GM23338 (cell line): ENCODE results near the gene DAB1. TPM values are rescaled to one million over a fixed set of nuclear protein-coding genes. Genes with fewer than 3 reads are reported as not detected.

Source experiments
- ATAC-seq: fragments of 200-7000 bp; cut with Tn5 transposase; 3 replicates; pipeline ENCODE4 v1.9.1; 2020
- DNase-seq: peaks from one replicate; pipeline ENCODE4 v3.0.0-alpha.2; 2015; ENCODE audit warnings: low spot score
- H2AFZ ChIP-seq: fragments of 200-600 bp; sonication (generic); 2 replicates; pipeline ENCODE4 v1.8.0; 2016; ENCODE audit warnings: antibody characterized with exemption, mild to moderate bottlenecking, moderate library complexity
- H3F3A ChIP-seq: fragments of 200-600 bp; sonication (generic); replicated peaks from 2 replicates; pipeline ENCODE4 v1.8.0; 2017; ENCODE audit warnings: antibody characterized with exemption, mixed run types, low read depth
- H3K27ac ChIP-seq: fragments of 200-600 bp; sonication (generic); 2 replicates; pipeline ENCODE4 v1.6.1; 2016; ENCODE audit warnings: low read depth
- H3K27me3 ChIP-seq: fragments of 200-600 bp; sonication (generic); 2 replicates; pipeline ENCODE4 v1.8.0; 2016; ENCODE audit warnings: mild to moderate bottlenecking, mixed run types, moderate library complexity; ENCODE audit not compliant: insufficient read depth
- H3K36me3 ChIP-seq: fragments of 200-600 bp; sonication (generic); 2 replicates; pipeline ENCODE4 v1.8.0; 2016; ENCODE audit warnings: mild to moderate bottlenecking; ENCODE audit not compliant: insufficient read depth
- H3K4me1 ChIP-seq: fragments of 200-600 bp; sonication (generic); 2 replicates; pipeline ENCODE4 v1.8.0; 2016; ENCODE audit warnings: mild to moderate bottlenecking, moderate library complexity; ENCODE audit not compliant: insufficient read depth
- H3K4me2 ChIP-seq: fragments of 200-600 bp; sonication (generic); 2 replicates; pipeline ENCODE4 v1.7.1; 2017; ENCODE audit warnings: mixed run types
- H3K4me3 ChIP-seq: fragments of 200-600 bp; sonication (generic); 2 replicates; pipeline ENCODE4 v1.6.1; 2016; ENCODE audit warnings: mixed run types
- H3K79me2 ChIP-seq: fragments of 200-600 bp; sonication (generic); replicated peaks from 2 replicates; pipeline ENCODE4 v1.8.0; 2017; ENCODE audit warnings: mild to moderate bottlenecking; ENCODE audit not compliant: insufficient read depth
- H3K9me2 ChIP-seq: fragments of 200-600 bp; sonication (generic); 2 replicates; pipeline ENCODE4 v1.8.0; 2017; ENCODE audit not compliant: insufficient read depth
- H4K20me1 ChIP-seq: fragments of 200-600 bp; sonication (generic); replicated peaks from 2 replicates; pipeline ENCODE4 v1.8.0; 2017; ENCODE audit warnings: mild to moderate bottlenecking; ENCODE audit not compliant: insufficient read depth
- H3K27ac Mint-ChIP-seq: 2 replicates; pipeline ENCODE4 v1.8.0; 2020; ENCODE audit warnings: inconsistent platforms, mild to moderate bottlenecking, moderate library complexity, mixed read lengths
- H3K27me3 Mint-ChIP-seq: 3 replicates; pipeline ENCODE4 v1.8.0; 2022; ENCODE audit warnings: low read depth, mild to moderate bottlenecking, moderate library complexity, mixed read lengths, inconsistent platforms; ENCODE audit not compliant: insufficient read depth, poor library complexity
- H3K36me3 Mint-ChIP-seq: 3 replicates; pipeline ENCODE4 v1.8.0; 2021; ENCODE audit warnings: low read depth, mild to moderate bottlenecking, inconsistent platforms, moderate library complexity, mixed read lengths
- H3K4me1 Mint-ChIP-seq: 3 replicates; pipeline ENCODE4 v1.8.0; 2020; ENCODE audit warnings: mild to moderate bottlenecking, inconsistent platforms, mixed read lengths
- H3K4me3 Mint-ChIP-seq: 3 replicates; pipeline ENCODE4 v1.8.0; 2021; ENCODE audit warnings: moderate library complexity, mild to moderate bottlenecking, inconsistent platforms, mixed read lengths
- H3K9me3 Mint-ChIP-seq: 3 replicates; pipeline ENCODE4 v1.8.0; 2020; ENCODE audit warnings: moderate library complexity, mild to moderate bottlenecking, inconsistent platforms, mixed read lengths
- CREB1 ChIP-seq: fragments of 250-450 bp; sonication (Bioruptor Pico); IDR thresholded peaks from 2 replicates; pipeline ENCODE4 v1.5.0; 2020; ENCODE audit warnings: low read depth, mild to moderate bottlenecking, moderate library complexity
- CTCF ChIP-seq, 2 experiments: fragments of 200-600 bp in 1 of 2; sonication (generic) in 1 of 2; conservative IDR thresholded peaks; 2 replicates each; pipeline versions ENCODE4 v1.5.1 to v1.6.1; 2016 to 2017; ENCODE audit warnings: antibody characterized with exemption in 2 of 2, low read depth in 2 of 2, mild to moderate bottlenecking in 2 of 2, moderate library complexity in 1 of 2
- ETS1 ChIP-seq: IDR thresholded peaks from 2 replicates; pipeline ENCODE4 v1.6.1; 2016; ENCODE audit warnings: antibody characterized with exemption
- EZH2 ChIP-seq: fragments of 200-600 bp; sonication (generic); IDR thresholded peaks from one replicate; pipeline ENCODE4 v1.8.0; 2017; ENCODE audit warnings: antibody characterized with exemption, mild to moderate bottlenecking, low read depth; ENCODE audit not compliant: unreplicated experiment
- EZH2phosphoT487 ChIP-seq: fragments of 200-600 bp; sonication (generic); IDR thresholded peaks from one replicate; pipeline ENCODE4 v1.8.1; 2018; ENCODE audit warnings: antibody characterized with exemption; ENCODE audit not compliant: unreplicated experiment
- JUNB ChIP-seq: IDR thresholded peaks from one replicate; pipeline ENCODE4 v1.6.1; 2016; ENCODE audit warnings: antibody characterized with exemption; ENCODE audit not compliant: unreplicated experiment
- NANOG ChIP-seq: IDR thresholded peaks from 2 replicates; pipeline ENCODE4 v1.6.1; 2016; ENCODE audit warnings: antibody characterized with exemption, borderline replicate concordance
- POLR2AphosphoS5 ChIP-seq: IDR thresholded peaks from 2 replicates; pipeline ENCODE4 v1.6.1; 2016; ENCODE audit warnings: antibody characterized with exemption, low read depth
- REST ChIP-seq: IDR thresholded peaks from one replicate; pipeline ENCODE4 v1.6.1; 2018; ENCODE audit warnings: antibody characterized with exemption; ENCODE audit not compliant: unreplicated experiment
- STAT1 ChIP-seq: IDR thresholded peaks from one replicate; pipeline ENCODE4 v1.6.1; 2016; ENCODE audit warnings: antibody characterized with exemption; ENCODE audit not compliant: unreplicated experiment
- ZNF114 ChIP-seq: fragments of 250-450 bp; sonication (Bioruptor Pico); IDR thresholded peaks from 2 replicates; pipeline ENCODE4 v1.5.0; 2020; ENCODE audit warnings: mild to moderate bottlenecking, moderate library complexity
- ZNF331 ChIP-seq: fragments of 250-450 bp; sonication (Bioruptor Pico); IDR thresholded peaks from 2 replicates; pipeline ENCODE4 v1.5.0; 2020; ENCODE audit warnings: low read depth, mild to moderate bottlenecking, moderate library complexity
- ZNF462 ChIP-seq: fragments of 250-450 bp; sonication (Bioruptor Pico); IDR thresholded peaks from 2 replicates; pipeline ENCODE4 v1.5.0; 2020; ENCODE audit warnings: mild to moderate bottlenecking, moderate library complexity
- polyA plus RNA-seq: library from polyadenylated mRNA; unstranded; fragments of >200 nt; fragmentation: Nextera tagmentation; extraction: Ambion mirVana; gene quantifications from 2 replicates; pipeline ENCODE4 v1.2.1, GENCODE V29; 2016
- total RNA-seq: library from RNA; depleted of rRNA; stranded (reverse); fragments of >200 nt; shearing (Covaris generic); gene quantifications from 2 replicates; pipeline ENCODE4 v1.2.3, GENCODE V29; 2014

DAB1 gene
- total and polyA plus RNA-seq, 2 experiments from 2014 or later, result 12.8 to 14.5 TPM

- Histone ChIP-seq H3K4me1 (peaks cover 14% of the 10 kb centered on the region), H3K27me3 (no peaks in the 10 kb centered on the region), H3F3A (no peaks in the 10 kb centered on the region), H2AFZ (no peak overlapping the region), H4K20me1 (no peaks in the 10 kb centered on the region), H3K4me3 (no peak overlapping the region), H3K27ac (no peak overlapping the region), H3K36me3 (no peaks in the 10 kb centered on the region; the same call in 1 of the 2 replicates), H3K4me2 (no peak overlapping the region), H3K9me2 (peaks cover 4% of the 10 kb centered on the region; the same call in 1 of the 2 replicates), H3K79me2 (peaks cover 36% of the 10 kb centered on the region)
- H3K4me3 Mint-ChIP-seq, result no peak overlapping the region
- no peak for DNase-seq
- H3K4me1 Mint-ChIP-seq, result peaks cover 36% of the 10 kb centered on the region
- no peak for ATAC-seq
- no peak overlapping the region for H3K27ac Mint-ChIP-seq
- no peaks in the 10 kb centered on the region for H3K36me3 Mint-ChIP-seq
- no peaks in the 10 kb centered on the region for H3K27me3 Mint-ChIP-seq
- no peaks in the 10 kb centered on the region for H3K9me3 Mint-ChIP-seq
- TF ChIP-seq EZH2phosphoT487, result no peak
- TF ChIP-seq REST, result no peak
- no peak for TF ChIP-seq STAT1
- TF ChIP-seq ETS1, result no peak
- TF ChIP-seq ZNF114 (CRISPR knock-in tag), result no peak
- no peak for TF ChIP-seq ZNF331 (CRISPR knock-in tag)
- no peak for TF ChIP-seq NANOG
- no peak for TF ChIP-seq CTCF (conservative IDR thresholded peaks at IDR 0.05; ENCODE audit: low read depth in 2 of 2)
- no peak for TF ChIP-seq CREB1 (CRISPR knock-in tag)
- no peak for TF ChIP-seq EZH2
- no peak for TF ChIP-seq ZNF462
- no peak for TF ChIP-seq POLR2AphosphoS5
- no peak for TF ChIP-seq JUNB
Measured at GRCh38 chr1:57404884-57405283, 19.0 kb downstream of the DAB1 start.
